Measurements from ENCODE around the gene MLLT10.

MLLT10 gene

GRCh38 chr10:21517134-21518031 lies 16.6 kb upstream of the MLLT10 start:
- peak; percentile 83 for DNase-seq

DNA sequence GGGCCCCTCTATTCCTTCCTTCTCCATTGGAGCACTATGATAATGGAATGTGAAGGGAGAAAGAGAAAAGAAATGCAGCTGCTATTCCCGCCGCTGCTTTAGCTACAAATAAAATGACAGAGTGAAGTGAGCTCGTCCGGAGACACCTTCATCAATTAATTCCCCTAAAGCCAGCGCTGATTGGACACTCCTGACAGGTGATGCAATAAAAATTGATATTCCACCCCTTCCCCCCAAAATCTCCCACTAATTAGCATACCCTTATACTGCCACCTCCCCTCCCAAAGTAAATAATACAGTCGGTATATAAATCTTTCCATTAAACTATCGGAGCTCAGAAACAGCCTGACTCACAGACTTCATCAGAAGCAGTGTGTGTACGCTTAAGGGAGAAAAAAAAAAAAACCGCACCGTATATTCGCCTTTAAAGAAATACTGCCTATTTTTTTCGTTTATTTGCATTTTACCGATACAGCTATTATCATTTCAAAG lies 15.8 kb upstream of the MLLT10 start:
- no peak for DNase-seq

- DNase-seq = no peak
Measured at GRCh38 chr10:21518641-21519396, 15.2 kb upstream of the MLLT10 start.

GRCh38 chr10:21519397-21519933 lies 14.6 kb upstream of the MLLT10 start:
- DNase-seq = no peak

GRCh38 chr10:21519941-21520436 lies 14.0 kb upstream of the MLLT10 start:
- DNase-seq = no peak

DNA sequence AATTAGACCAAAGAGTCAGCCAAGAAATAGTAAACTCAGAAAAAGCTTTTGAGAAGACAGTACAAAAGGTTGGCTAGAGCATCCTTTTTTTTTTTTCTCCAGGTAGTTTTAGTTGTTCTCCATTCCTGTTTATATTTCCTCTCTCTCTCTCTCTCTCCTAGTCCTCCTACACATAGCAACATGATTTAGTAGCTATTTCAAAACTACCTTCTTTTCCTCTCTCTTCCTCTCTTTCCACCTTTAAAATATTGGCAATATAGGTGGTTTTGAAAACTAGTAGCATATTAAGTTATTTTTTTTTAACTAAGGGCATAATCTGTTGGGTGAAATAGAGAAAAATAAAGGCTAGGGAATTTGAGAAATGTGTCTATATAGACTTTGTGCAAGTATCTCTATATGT lies 13.5 kb upstream of the MLLT10 start:
- no peak for DNase-seq

DNA sequence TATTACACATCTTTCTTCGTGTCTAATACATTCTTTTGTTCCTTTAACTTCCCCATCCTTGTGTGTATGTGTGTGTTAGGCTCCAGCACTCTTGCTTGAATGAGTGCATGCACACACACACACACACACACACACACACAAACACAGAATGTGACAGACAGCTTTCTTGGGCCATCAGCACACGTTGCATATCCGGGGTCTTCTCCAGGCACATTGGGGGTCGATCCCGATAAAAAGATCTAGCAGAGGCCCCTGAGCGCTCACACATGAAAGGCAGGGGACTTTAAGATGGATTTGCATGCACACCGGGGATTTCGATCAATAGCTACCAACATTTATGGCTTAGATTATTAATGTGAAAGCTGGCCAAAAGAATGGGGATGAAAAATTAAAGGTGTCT lies 13.1 kb upstream of the MLLT10 start:
- no peak for DNase-seq

DNA sequence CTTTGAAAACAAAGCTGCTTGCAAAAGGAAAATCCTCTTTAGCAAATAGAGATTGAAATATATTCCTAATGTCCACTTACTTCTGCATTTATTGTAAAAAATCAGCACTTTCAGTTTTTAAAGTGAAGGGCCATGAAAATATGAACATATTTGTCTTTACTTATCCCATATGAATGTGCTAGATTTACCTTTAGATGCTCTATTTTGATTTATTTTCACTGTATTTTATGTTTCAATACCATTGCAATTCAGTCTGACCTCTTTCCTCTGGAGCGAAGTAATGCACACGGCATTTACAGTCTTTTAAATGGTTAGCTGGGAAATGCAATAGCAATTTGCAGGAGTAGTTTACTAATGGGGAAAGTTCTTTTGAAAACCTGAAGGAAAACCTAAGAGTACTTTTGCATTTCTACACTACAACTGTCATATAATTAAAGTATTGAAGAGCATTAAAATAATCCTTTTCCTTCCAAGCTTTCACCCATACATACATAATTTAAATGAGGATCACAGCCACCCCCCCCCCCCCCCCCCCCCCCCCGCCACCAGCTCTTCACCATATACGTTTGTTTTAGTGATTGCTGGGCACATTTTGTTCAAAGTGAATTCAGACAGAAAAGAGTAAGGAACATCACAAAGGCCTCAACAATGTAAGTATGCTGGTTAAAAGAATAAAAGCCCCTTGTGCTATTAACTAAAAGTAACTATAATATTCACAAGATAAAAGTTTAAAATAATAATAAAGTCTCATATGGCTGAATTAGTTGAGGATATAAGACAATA lies 12.1 kb upstream of the MLLT10 start:
- DNase-seq = no peak

- DNase-seq = no peak
Measured at GRCh38 chr10:21522631-21523406, 11.2 kb upstream of the MLLT10 start.

DNA sequence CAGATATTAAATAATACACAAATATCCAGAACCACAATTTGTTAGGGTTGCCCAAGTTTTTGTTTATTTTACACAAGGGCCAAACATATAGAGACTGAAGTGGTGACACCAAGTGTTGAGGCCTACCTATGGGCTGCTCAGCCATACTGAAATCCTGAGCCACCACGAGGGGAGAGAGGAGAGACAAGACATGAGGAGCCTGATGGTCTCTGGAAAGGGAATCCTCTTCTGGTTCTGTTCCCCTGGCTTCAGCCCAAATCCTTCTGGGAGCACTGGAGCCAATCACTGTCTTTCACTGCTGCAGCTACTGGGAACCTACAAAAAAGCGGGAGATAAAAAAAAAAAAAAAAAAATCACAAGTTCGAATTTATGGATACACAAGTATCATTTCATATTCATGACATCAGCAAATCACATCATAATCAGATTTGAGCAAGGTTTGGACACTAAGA lies 10.4 kb upstream of the MLLT10 start:
- no peak for DNase-seq

- DNase-seq = no peak
Measured at GRCh38 chr10:21524131-21524525, 9.9 kb upstream of the MLLT10 start.

- no peak for DNase-seq
Measured at GRCh38 chr10:21524526-21525366, 9.3 kb upstream of the MLLT10 start.

DNA sequence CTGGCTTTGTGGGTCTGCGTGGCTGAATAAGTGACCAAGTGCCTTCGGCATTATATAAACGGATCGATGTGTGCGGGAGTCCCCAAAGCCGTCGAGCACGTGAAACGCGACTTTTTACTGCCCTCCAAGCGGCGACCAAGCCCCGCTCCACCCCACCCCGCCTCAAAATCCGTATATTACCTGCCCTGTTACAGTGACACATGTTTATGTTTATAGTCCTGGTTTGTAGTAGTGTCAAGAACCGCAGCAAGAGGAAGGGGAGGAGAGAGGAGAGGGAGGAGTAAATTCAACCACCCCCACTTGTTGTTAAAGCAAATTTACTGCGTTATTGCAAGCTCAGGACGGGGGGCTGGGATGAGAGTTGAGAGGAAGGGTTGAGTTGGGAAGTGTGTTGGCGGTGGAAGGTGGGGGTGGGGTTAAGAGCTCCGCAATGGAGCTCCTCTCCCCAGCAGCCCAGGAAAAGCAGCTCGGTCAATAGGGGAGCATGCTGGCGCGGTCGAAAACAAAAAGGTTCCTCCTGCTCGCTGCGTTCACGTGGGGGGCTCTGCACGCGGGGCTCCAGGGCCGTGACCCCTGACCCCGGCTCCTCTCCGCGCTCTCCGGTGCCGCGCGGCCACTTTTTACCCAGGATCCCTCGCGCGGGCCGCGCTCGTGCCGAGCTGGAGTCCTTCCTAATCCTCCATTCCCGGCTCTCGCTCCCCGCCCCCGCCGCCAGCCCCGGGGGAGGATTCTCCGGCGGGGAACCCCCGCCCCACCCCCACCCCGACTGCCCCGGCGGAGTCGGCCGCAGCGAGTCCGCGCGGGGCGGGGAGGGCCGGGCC lies 8.5 kb upstream of the MLLT10 start, which contains the start of gene SKIDA1:
Gene SKIDA1 (minus strand): TSS at position 316 of the 821 bp plus-strand sequence. CDS start 7,860 bp downstream, outside the sequence.
- DNase-seq = peak; percentile 54

DNA sequence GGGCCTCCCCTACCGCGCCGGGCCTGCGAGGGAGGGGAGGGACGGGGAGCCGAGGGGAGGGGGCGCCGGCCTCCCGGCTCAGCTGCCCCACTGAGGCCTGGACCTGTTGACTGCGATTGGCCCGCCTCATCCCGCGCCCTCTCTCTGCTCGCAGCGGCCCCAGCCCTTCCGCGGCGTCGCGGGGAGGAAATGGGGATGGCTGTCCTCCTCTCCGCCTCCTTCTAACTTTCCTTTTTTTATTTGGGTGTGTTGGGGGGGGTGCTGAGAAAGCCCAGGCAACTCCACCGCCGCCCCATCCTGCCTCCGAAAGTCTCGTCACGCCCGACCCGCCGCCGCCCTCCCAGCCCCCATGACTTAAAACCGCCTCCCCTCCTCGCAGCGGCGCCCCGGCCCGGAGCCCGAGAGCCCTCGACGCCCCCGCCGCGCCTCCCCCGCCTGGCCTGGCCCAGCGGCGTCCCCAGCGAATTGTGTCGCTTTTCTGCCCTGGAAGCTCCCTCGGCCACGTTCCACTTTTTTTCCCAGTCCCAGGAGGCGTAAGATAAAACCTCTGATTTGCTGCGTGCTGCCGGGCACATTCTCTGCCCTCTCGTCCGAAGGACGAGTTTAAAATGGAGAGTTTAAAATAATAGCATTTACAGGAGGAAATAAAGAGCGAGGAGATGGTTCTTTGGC lies 7.7 kb upstream of the MLLT10 start:
- peak; percentile 44 for DNase-seq

GRCh38 chr10:21526860-21527597 lies 7.0 kb upstream of the MLLT10 start:
- peak; percentile 40 for DNase-seq

DNA sequence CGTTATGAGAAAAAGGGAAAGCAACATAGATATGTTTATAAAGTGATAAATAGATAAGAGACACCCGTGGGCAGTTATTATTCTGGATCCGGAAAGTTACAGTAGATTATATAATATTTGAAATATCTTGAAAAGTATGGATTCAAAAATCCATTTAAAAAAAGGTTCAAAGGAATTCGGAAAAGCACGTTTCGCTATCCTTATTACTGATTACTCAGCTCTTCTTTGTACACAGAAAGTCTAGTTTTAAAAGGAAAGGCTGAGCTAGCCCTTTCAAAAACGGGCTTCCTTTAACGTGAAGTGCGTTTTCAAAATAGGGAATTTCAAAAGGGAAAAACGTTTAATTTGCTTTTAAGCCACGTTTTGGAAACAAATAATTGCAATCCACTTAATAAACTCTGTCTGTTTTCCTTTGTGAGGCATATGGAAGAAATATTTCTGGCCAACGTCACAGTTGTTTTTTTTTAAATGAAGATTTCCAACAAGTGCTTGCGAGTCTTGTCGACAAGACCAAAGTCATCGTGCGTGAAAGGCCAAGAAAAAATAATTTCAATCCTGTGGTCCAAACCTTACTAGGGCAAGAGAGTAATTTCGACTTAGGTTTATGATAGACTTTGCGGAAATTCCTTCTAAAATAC lies 6.3 kb upstream of the MLLT10 start:
- no peak for DNase-seq

GRCh38 chr10:21528236-21529031 lies 5.6 kb upstream of the MLLT10 start:
- DNase-seq = no peak
